H1 (cell line): ENCODE data around the gene MROH7. TPM values are rescaled to one million over a fixed set of nuclear protein-coding genes. Genes with fewer than 3 reads are reported as not detected.

Experiments
- CTCF ChIA-PET: fragments of 300-600 bp; sonication (Branson Sonifier 250); formaldehyde crosslinking; loops from one replicate; lab custom pipeline; 2021; ENCODE audit not compliant: partially characterized antibody; lab: Charles Lee
- POLR2A ChIA-PET: fragments of 300-600 bp; sonication (Branson Sonifier 250); formaldehyde crosslinking; loops from one replicate; lab custom pipeline; 2021; ENCODE audit warnings: inconsistent platforms; ENCODE audit not compliant: partially characterized antibody; lab: Charles Lee
- DNase-seq, 2 experiments: peaks; one replicate each; pipeline versions ENCODE4 v3.0.0 to v3.0.0-alpha.2; 2010 to 2022; ENCODE audit warnings: low spot score in 2 of 2, low read depth in 1 of 2, mixed read lengths in 1 of 2
- FAIRE-seq: peaks from 2 replicates; lab custom pipeline; 2011; peaks lifted over from hg19 to GRCh38; lab: Jason Lieb, UNC
- H2AFZ ChIP-seq: 2 replicates; pipeline ENCODE4 v1.8.1; 2012; ENCODE audit warnings: low read length, inconsistent platforms
- H2AK5ac ChIP-seq: 2 replicates; pipeline ENCODE4 v1.6.1; 2013; ENCODE audit warnings: low read depth, low read length
- H2BK120ac ChIP-seq: replicated peaks from 2 replicates; pipeline ENCODE3; 2013; ENCODE audit warnings: low read depth, low read length, inconsistent platforms
- H2BK12ac ChIP-seq: 2 replicates; pipeline ENCODE4 v1.6.1; 2013; ENCODE audit warnings: low read depth, low read length
- H2BK15ac ChIP-seq: 2 replicates; pipeline ENCODE4 v1.6.1; 2013; ENCODE audit warnings: low read length
- H2BK20ac ChIP-seq: 2 replicates; pipeline ENCODE4 v1.6.1; 2013; ENCODE audit warnings: low read length
- H2BK5ac ChIP-seq: 2 replicates; pipeline ENCODE4 v1.6.1; 2013; ENCODE audit warnings: low read depth, low read length
- H3K14ac ChIP-seq: 2 replicates; pipeline ENCODE4 v1.6.1; 2013; ENCODE audit warnings: inconsistent platforms; ENCODE audit not compliant: insufficient read length
- H3K18ac ChIP-seq: 2 replicates; pipeline ENCODE4 v1.6.1; 2013; ENCODE audit warnings: low read length; ENCODE audit errors: extremely low read depth
- H3K23ac ChIP-seq: 2 replicates; pipeline ENCODE4 v1.6.1; 2013; ENCODE audit warnings: inconsistent platforms; ENCODE audit not compliant: insufficient read length
- H3K23me2 ChIP-seq: 2 replicates; pipeline ENCODE4 v1.6.1; 2013; ENCODE audit warnings: low read depth, low read length
- H3K27ac ChIP-seq: 2 replicates; pipeline ENCODE4 v1.6.1; 2011; ENCODE audit warnings: low read depth, low read length, inconsistent platforms
- H3K27me3 ChIP-seq, 4 experiments: replicated peaks in 1 of 4; 1 replicate in 1 of 4; 2 replicates in 3 of 4; pipeline versions ENCODE4 v1.6.1 to v1.8.1; 2011 to 2013; ENCODE audit warnings: low read length in 3 of 4, mild to moderate bottlenecking in 3 of 4, inconsistent platforms in 2 of 4, mixed read lengths in 2 of 4, moderate library complexity in 1 of 4; ENCODE audit not compliant: control insufficient read depth in 3 of 4, insufficient read depth in 3 of 4; ENCODE audit errors: extremely low read depth in 1 of 4
- H3K36me3 ChIP-seq, 4 experiments: 2 replicates each; pipeline versions ENCODE4 v1.6.1 to v1.8.1; 2011 to 2013; ENCODE audit warnings: mild to moderate bottlenecking in 4 of 4, low read length in 3 of 4, moderate library complexity in 2 of 4, control low read depth in 1 of 4, inconsistent platforms in 1 of 4; ENCODE audit not compliant: insufficient read depth in 4 of 4, control insufficient read depth in 2 of 4
- H3K4ac ChIP-seq: replicated peaks from 2 replicates; pipeline ENCODE3; 2013; ENCODE audit warnings: low read length, low read depth, mixed read lengths, inconsistent platforms; ENCODE audit not compliant: insufficient read length
- H3K4me1 ChIP-seq, 4 experiments: replicated peaks in 1 of 4; 1 replicate in 1 of 4; 2 replicates in 3 of 4; pipeline versions ENCODE4 v1.6.1 to v1.8.1; 2011 to 2013; ENCODE audit warnings: low read length in 3 of 4, inconsistent platforms in 2 of 4, mixed read lengths in 1 of 4; ENCODE audit not compliant: insufficient read depth in 4 of 4, control insufficient read depth in 3 of 4
- H3K4me2 ChIP-seq, 2 experiments: 2 replicates each; pipeline versions ENCODE4 v1.6.1 to v1.8.1; 2011 to 2013; ENCODE audit warnings: low read depth in 2 of 2, low read length in 2 of 2, control low read depth in 1 of 2, inconsistent platforms in 1 of 2, mild to moderate bottlenecking in 1 of 2; ENCODE audit not compliant: insufficient read depth in 1 of 2
- H3K4me3 ChIP-seq, 4 experiments: fragments of 200-600, 300-600 bp in 1 of 4; sonication (generic), shearing (Covaris generic), sonication (Bioruptor Twin) in 1 of 4; 2 replicates each; pipeline versions ENCODE4 v1.5.1 to v1.8.1; 2011 to 2016; ENCODE audit warnings: low read length in 4 of 4, low read depth in 3 of 4, control low read depth in 2 of 4, inconsistent platforms in 2 of 4, mild to moderate bottlenecking in 2 of 4, mixed read lengths in 1 of 4, moderate library complexity in 1 of 4; ENCODE audit not compliant: insufficient read depth in 2 of 4; ENCODE audit errors: extremely low read depth in 1 of 4
- H3K56ac ChIP-seq: replicated peaks from 2 replicates; pipeline ENCODE3; 2013; ENCODE audit warnings: low read depth, mild to moderate bottlenecking, mixed read lengths, low read length, inconsistent platforms; ENCODE audit not compliant: insufficient read length
- H3K79me1 ChIP-seq: 2 replicates; pipeline ENCODE4 v1.6.1; 2013; ENCODE audit warnings: low read depth, low read length, control low read depth
- H3K79me2 ChIP-seq, 2 experiments: 2 replicates each; pipeline versions ENCODE4 v1.6.1 to v1.8.1; 2012 to 2013; ENCODE audit warnings: low read length in 2 of 2, mild to moderate bottlenecking in 2 of 2, inconsistent platforms in 1 of 2; ENCODE audit not compliant: insufficient read depth in 2 of 2, control insufficient read depth in 1 of 2
- H3K9ac ChIP-seq, 4 experiments: replicated peaks in 1 of 4; 1 replicate in 1 of 4; 2 replicates in 3 of 4; pipeline versions ENCODE4 v1.6.1 to v1.8.1; 2011 to 2013; ENCODE audit warnings: low read depth in 3 of 4, low read length in 3 of 4, control low read depth in 2 of 4, mild to moderate bottlenecking in 2 of 4, moderate library complexity in 2 of 4, inconsistent platforms in 1 of 4; ENCODE audit errors: extremely low read depth in 1 of 4
- H3K9me3 ChIP-seq, 2 experiments: 2 replicates each; pipeline versions ENCODE4 v1.6.1 to v1.8.1; 2012 to 2013; ENCODE audit warnings: mild to moderate bottlenecking in 2 of 2, moderate library complexity in 2 of 2, control low read depth in 1 of 2, inconsistent platforms in 1 of 2, low read depth in 1 of 2, low read length in 1 of 2, mixed read lengths in 1 of 2; ENCODE audit not compliant: insufficient read depth in 2 of 2
- H4K20me1 ChIP-seq, 2 experiments: replicated peaks in 1 of 2; 2 replicates each; pipeline versions ENCODE3 to v1.8.1; 2011 to 2013; ENCODE audit warnings: inconsistent platforms in 2 of 2, low read length in 2 of 2, mild to moderate bottlenecking in 1 of 2; ENCODE audit not compliant: insufficient read depth in 2 of 2, control insufficient read depth in 1 of 2
- H4K5ac ChIP-seq: 2 replicates; pipeline ENCODE4 v1.6.1; 2013; ENCODE audit warnings: low read length, low read depth, mixed read lengths, inconsistent platforms; ENCODE audit not compliant: insufficient read length
- H4K8ac ChIP-seq: 2 replicates; pipeline ENCODE4 v1.8.0; 2013; ENCODE audit warnings: mild to moderate bottlenecking, moderate library complexity, low read length, inconsistent platforms; ENCODE audit not compliant: insufficient read depth; ENCODE audit errors: extremely low read depth
- H4K91ac ChIP-seq: replicated peaks from 2 replicates; pipeline ENCODE3; 2013; ENCODE audit warnings: low read length, mixed read lengths, inconsistent platforms; ENCODE audit not compliant: insufficient read length
- BACH1 ChIP-seq: IDR thresholded peaks from 2 replicates; pipeline ENCODE4 v1.6.1; 2012; ENCODE audit warnings: low read length, improper control_type of control experiment
- HDAC2 ChIP-seq, 2 experiments: fragments of 300-600 bp in 1 of 2; sonication (generic) in 1 of 2; IDR thresholded peaks; 2 replicates each; pipeline ENCODE4 v1.6.1; 2011 to 2012; ENCODE audit warnings: low read depth in 2 of 2, low read length in 2 of 2, mild to moderate bottlenecking in 2 of 2, moderate library complexity in 2 of 2, borderline replicate concordance in 1 of 2, inconsistent platforms in 1 of 2
- KDM4A ChIP-seq: IDR thresholded peaks from one replicate; pipeline ENCODE4 v1.7.1; 2012; ENCODE audit warnings: low read depth, mild to moderate bottlenecking, moderate library complexity, low read length, inconsistent platforms; ENCODE audit not compliant: severe bottlenecking
- RBBP5 ChIP-seq: IDR thresholded peaks from 2 replicates; pipeline ENCODE4 v1.7.1; 2012; ENCODE audit warnings: low read depth, mild to moderate bottlenecking, inconsistent platforms, low read length, moderate library complexity, borderline replicate concordance
- SIN3A ChIP-seq, 2 experiments: IDR thresholded peaks in 1 of 2; conservative IDR thresholded peaks in 1 of 2; 2 replicates each; pipeline ENCODE4 v1.6.1; 2011 to 2012; ENCODE audit warnings: low read length in 2 of 2, improper control_type of control experiment in 1 of 2, low read depth in 1 of 2, mild to moderate bottlenecking in 1 of 2
- SP1 ChIP-seq: IDR thresholded peaks from 2 replicates; pipeline ENCODE4 v1.6.1; 2011; ENCODE audit warnings: low read depth, low read length
- USF2 ChIP-seq: IDR thresholded peaks from 2 replicates; pipeline ENCODE4 v1.6.1; 2011; ENCODE audit warnings: low read length, improper control_type of control experiment
- polyA plus RNA-seq, 7 experiments: library from polyadenylated mRNA; depleted of rRNA in 3 of 7; stranded (reverse) in 5 of 7; unstranded in 2 of 7; fragments of >200 nt in 5 of 7; fragments of 200-250 nt in 2 of 7; gene quantifications; 1 replicate in 5 of 7; 2 replicates in 1 of 7; 4 replicates in 1 of 7; pipeline versions ENCODE4 v1.2.1 to v1.2.3, GENCODE V29; 2011 to 2013; ENCODE audit warnings: missing spikeins in 2 of 7, mixed read lengths in 2 of 7
- total RNA-seq: library from RNA; stranded (reverse); fragmentation: NEBNext Ultra II Directional; extraction: Animal tissue kit (Norgen Biotek cat#: 25700); gene quantifications from 2 replicates; pipeline ENCODE4 v1.2.1, GENCODE V29; 2021

The MROH7 gene
- total and polyA plus RNA-seq, 2 of the 8 experiments (the other 6 are each of a cell fraction or from before 2014, with no cell fraction given) = 0.07 to 0.20 TPM

GRCh38 chr1:54681358-54681757 lies 39.8 kb downstream of the MROH7 start:
- Histone ChIP-seq H3K79me1 (no peaks in the 10 kb centered on the region), H3K18ac (no peak overlapping the region), H4K5ac (no peak overlapping the region), H2BK5ac (no peak overlapping the region), H3K9me3 (no peaks in the 10 kb centered on the region), H3K4me3 (no peak overlapping the region), H2BK20ac (no peak overlapping the region), H2AK5ac (no peak overlapping the region), H4K8ac (no peak overlapping the region), H4K91ac (no peak overlapping the region), H3K4me2 (no peak overlapping the region), H2BK120ac (no peak overlapping the region), H3K9ac (no peak overlapping the region), H4K20me1 (no peaks in the 10 kb centered on the region), H3K23me2 (no peaks in the 10 kb centered on the region), H3K27ac (no peak overlapping the region), H2AFZ (no peak overlapping the region), H3K4ac (no peak overlapping the region), H3K36me3 (no peaks in the 10 kb centered on the region), H3K56ac (no peak overlapping the region), H3K27me3 (no peaks in the 10 kb centered on the region), H3K23ac (no peak overlapping the region), H3K14ac (no peak overlapping the region), H3K4me1 (peaks cover 0 to 9% (median 3%) of the 10 kb centered on the region in 4 experiments; a peak in 3 of 7 replicates), H3K79me2 (no peaks in the 10 kb centered on the region), H2BK12ac (no peak overlapping the region), H2BK15ac (no peak overlapping the region)
- POLR2A ChIA-PET = interaction anchor here (1.8 kb wide), 1 partner anchor 34 kb away, joined by 4 read pairs; the partner anchor contains the start of gene TTC4
- TF ChIP-seq USF2 (no peak), RBBP5 (no peak), KDM4A (no peak), HDAC2 (IDR thresholded peaks at IDR 0.05; ENCODE audit: borderline replicate concordance in 1 of 2, low read depth in 2 of 2, low read length in 2 of 2) (no peak), SP1 (0 out of 2 replicates have a peak, but pooled peaks have one; percentile 23), SIN3A (conservative IDR thresholded peaks at IDR 0.05 in 1 of 2, IDR thresholded peaks at IDR 0.05 in 1 of 2; ENCODE audit: low read depth in 1 of 2, low read length in 2 of 2) (peak in 1 of 2 experiments; percentile 81; a peak in 1 of 4 replicates), BACH1 (no peak)
- DNase-seq = no peak
- FAIRE-seq = no peak
- CTCF ChIA-PET = interaction anchor here (0.7 to 5.6 kb wide), 7 partner anchors 10 to 635 kb away, joined by 3 to 33 read pairs (median 8); no protein-coding TSS in a partner anchor
